Endothelial cell of umbilical vein (primary cell): ENCODE data around the gene CYTH1.

Source experiments
- CTCF ChIP-seq, 2 donors: IDR thresholded peaks; 1 replicate in 1 of 2; 2 replicates in 1 of 2; pipeline ENCODE4 v1.5.1; 2011; ENCODE audit warnings: low read length in 2 of 2, mild to moderate bottlenecking in 2 of 2, moderate library complexity in 2 of 2, control low read depth in 1 of 2, inconsistent platforms in 1 of 2, low read depth in 1 of 2; ENCODE audit not compliant: insufficient read depth in 1 of 2; ENCODE audit errors: extremely low read depth in 1 of 2
- FOS ChIP-seq: IDR thresholded peaks from 2 replicates; pipeline ENCODE4 v1.6.1; 2011; ENCODE audit warnings: mild to moderate bottlenecking, low read length, moderate library complexity, borderline replicate concordance; ENCODE audit not compliant: insufficient read depth
- POLR2AphosphoS5 ChIP-seq: IDR thresholded peaks from 2 replicates; pipeline ENCODE4 v1.6.1; 2012; ENCODE audit warnings: low read depth, mild to moderate bottlenecking, control low read depth, low read length, moderate library complexity; ENCODE audit not compliant: insufficient read depth

GRCh38 chr17:78641666-78642065, 140.4 kb downstream of the CYTH1 start:
- TF ChIP-seq POLR2AphosphoS5 (no peak), CTCF (IDR thresholded peaks at IDR 0.05; ENCODE audit: extremely low read depth in 1 of 2, insufficient read depth in 1 of 2, low read depth in 1 of 2, low read length in 2 of 2) (no peak), FOS (no peak)
